Psoas muscle (tissue), 8 donors: ENCODE data around the gene GRK5. TPM values are rescaled to one million over a fixed set of nuclear protein-coding genes. Genes with fewer than 3 reads are reported as not detected.

Source experiments
- ATAC-seq, 4 donors: fragments of 200-7000 bp; cut with Tn5 transposase; one replicate each; pipeline ENCODE4 v1.9.1; 2020; ENCODE audit warnings: moderate library complexity in 3 of 4, mild to moderate bottlenecking in 2 of 4
- DNase-seq, 2 donors: peaks; one replicate each; pipeline ENCODE4 v3.0.0-alpha.2; 2020
- H3K27ac ChIP-seq: fragments of 200-600 bp; one replicate; pipeline ENCODE4 v1.8.0; 2022
- H3K27me3 ChIP-seq, 3 donors: fragments of 200-600 bp in 1 of 3; one replicate each; pipeline versions ENCODE4 v1.6.1 to v1.8.0; 2013 to 2022; ENCODE audit warnings: low read length in 2 of 3, mild to moderate bottlenecking in 2 of 3, moderate library complexity in 1 of 3; ENCODE audit not compliant: insufficient read depth in 3 of 3
- H3K36me3 ChIP-seq, 2 donors: fragments of 200-600 bp in 1 of 2; one replicate each; pipeline versions ENCODE4 v1.6.1 to v1.8.0; 2013 to 2022; ENCODE audit warnings: low read depth in 1 of 2, mild to moderate bottlenecking in 1 of 2, moderate library complexity in 1 of 2; ENCODE audit not compliant: insufficient read depth in 1 of 2
- H3K4me1 ChIP-seq: fragments of 200-600 bp; one replicate; pipeline ENCODE4 v1.8.0; 2022
- H3K4me3 ChIP-seq: fragments of 200-600 bp; one replicate; pipeline ENCODE4 v1.8.0; 2022; ENCODE audit warnings: mild to moderate bottlenecking
- H3K9me3 ChIP-seq: fragments of 200-600 bp; one replicate; pipeline ENCODE4 v1.8.0; 2022
- CTCF ChIP-seq: fragments of 200-600 bp; IDR thresholded peaks from one replicate; pipeline ENCODE4 v1.8.0; 2022; ENCODE audit warnings: antibody characterized with exemption
- WGBS, 3 donors: extraction: QIAGEN DNeasy Blood & Tissue Kit; methylation state at CpG; one replicate each; pipeline versions ENCODE4 v1.1.6 to v1.1.7; 2013; 5-methylcytosine and 5-hydroxymethylcytosine counted together
- intact Hi-C, 2 donors: fragments of 100-400 bp; cut with DNase I; formaldehyde crosslinking; loops; one replicate each; pipeline versions ENCODE4 v1.11.0 to v1.14.2; 2022
- polyA plus RNA-seq, 3 donors: library from polyadenylated mRNA; stranded (reverse); fragments of 200-250 nt; gene quantifications; one replicate each; pipeline ENCODE4 v1.2.3, GENCODE V29; 2013
- total RNA-seq, 4 donors: library from RNA; stranded (reverse); fragmentation: NEBNext Ultra II Directional in 2 of 4; extraction: Animal tissue kit (Norgen Biotek cat#: 25700) in 2 of 4; gene quantifications; one replicate each; pipeline versions ENCODE4 v1.2.1 to v1.2.4, GENCODE V29; 2021 to 2023
- donor health status: healthy with polysubstance abuse.
- donor health status: DM: no; HTN: no; CAD: no; lungs with moderate emphysema.
- donor health status: Bipolar disorder and iron deficiency.
- donor health status: healthy.
- donor health status: DM: yes; HTN: yes; CAD: no.
- donor health status: DM: no; HTN: no; CAD: no.
- donor health status: DM: no; HTN: no; CAD: no.
- donor health status: DM: yes; HTN: yes; CAD: no.

GRK5 gene
- total and polyA plus RNA-seq, 7 donors: 7.0 to 15.5 (median 8.0) TPM

- Histone ChIP-seq H3K9me3 (no peaks in the 10 kb centered on the region), H3K36me3 (no peaks in the 10 kb centered on the region), H3K27ac (no peak overlapping the region), H3K4me1 (peaks cover 64% of the 10 kb centered on the region), H3K4me3 (no peak overlapping the region), H3K27me3 (no peaks in the 10 kb centered on the region)
- no peak for TF ChIP-seq CTCF
- 81 to 93% (median 84%) methylated on average over 9 of the region's 9 CpGs for WGBS, 3 donors
- intact Hi-C loops: no loop called here
- no peak for ATAC-seq
- DNase-seq: no peak
Measured at GRCh38 chr10:119282446-119282845, 75.1 kb downstream of the GRK5 start.

- ATAC-seq: peak; percentile 39 to 74 (median 50)
- H3K4me3 ChIP-seq: no peak overlapping the region
- WGBS, 3 donors: 38 to 41% (median 39%) methylated on average over 5 of the region's 5 CpGs
- no peaks in the 10 kb centered on the region for H3K27me3 ChIP-seq
- no peaks in the 10 kb centered on the region for H3K9me3 ChIP-seq
- peak in 1 of 2 donors; percentile 68 for DNase-seq
- H3K36me3 ChIP-seq: no peaks in the 10 kb centered on the region
- TF ChIP-seq CTCF: no peak
- H3K4me1 ChIP-seq: peaks cover 58% of the 10 kb centered on the region
- intact Hi-C loops: no loop called here
- H3K27ac ChIP-seq: no peak overlapping the region
Measured at GRCh38 chr10:119283387-119283786, 76.0 kb downstream of the GRK5 start.

- DNase-seq (no peak), ATAC-seq (peak in 1 of 4 donors; percentile 37)
- no peaks in the 10 kb centered on the region for H3K36me3 ChIP-seq
- TF ChIP-seq CTCF: no peak
- WGBS, 3 donors: 36 to 50% (median 43%) methylated on average over 5 of the region's 5 CpGs
- H3K27ac ChIP-seq: no peak overlapping the region
- H3K27me3 ChIP-seq: no peaks in the 10 kb centered on the region
- intact Hi-C loops: no loop called here
- H3K4me1 ChIP-seq: peaks cover 60% of the 10 kb centered on the region
- H3K9me3 ChIP-seq: no peaks in the 10 kb centered on the region
- no peak overlapping the region for H3K4me3 ChIP-seq
Measured at GRCh38 chr10:119283818-119284217, 76.4 kb downstream of the GRK5 start.

GRCh38 chr10:119284679-119285096 lies 77.3 kb downstream of the GRK5 start:
- ATAC-seq (peak in 3 of 4 donors; percentile 47 to 78 (median 71)), DNase-seq (peak; percentile 63 to 85)
- no peaks in the 10 kb centered on the region for H3K27me3 ChIP-seq
- no peak for TF ChIP-seq CTCF
- H3K27ac ChIP-seq: peak overlapping the region; percentile 2
- intact Hi-C loops: no loop called here
- no peaks in the 10 kb centered on the region for H3K9me3 ChIP-seq
- H3K4me1 ChIP-seq: peaks cover 67% of the 10 kb centered on the region
- WGBS, 3 donors: 26 to 65% (median 37%) methylated on average over 7 of the region's 7 CpGs
- no peak overlapping the region for H3K4me3 ChIP-seq
- H3K36me3 ChIP-seq: no peaks in the 10 kb centered on the region
